Hematopoietic multipotent progenitor cell treated with erythropoietin and hydrocortisone succinate and interleukin-3 and kit ligand, for 17 days (in vitro differentiated cells): ENCODE results near the gene DET1.
"Not testable (repeated sequence)": the region's sequence is repeated elsewhere in the genome, so short reads cannot be mapped to it uniquely, and the experiment has no call there.

ENCODE experiments used
- DNase-seq: peaks from one replicate; pipeline ENCODE4 v3.0.0-alpha.2; 2015; ENCODE audit warnings: low spot score

DET1 gene

GRCh38 chr15:88546248-88547129 lies at the start of gene DET1:
TSS of gene DET1 (minus strand) at chr15:88546681. CDS start at chr15:88531705, 14,976 bp downstream.
- peak; percentile 88 for DNase-seq

GRCh38 chr15:88591384-88591783 lies 44.9 kb upstream of the DET1 start:
- no peak for DNase-seq

GRCh38 chr15:88590759-88591158 lies 44.3 kb upstream of the DET1 start:
- no peak for DNase-seq

GRCh38 chr15:88586401-88587162 lies 40.1 kb upstream of the DET1 start:
- DNase-seq: no peak

- no peak for DNase-seq
These were observed 34.1 kb upstream of the DET1 start for GRCh38 chr15:88580532-88580931.

GRCh38 chr15:88579322-88579721 lies 32.8 kb upstream of the DET1 start:
- DNase-seq: no peak

GRCh38 chr15:88574655-88575054 lies 28.2 kb upstream of the DET1 start:
- no peak for DNase-seq

GRCh38 chr15:88574077-88574476 lies 27.6 kb upstream of the DET1 start:
- no peak for DNase-seq

- DNase-seq: no peak
These were observed 25.4 kb upstream of the DET1 start for GRCh38 chr15:88571852-88572259.

GRCh38 chr15:88571153-88571851 lies 24.8 kb upstream of the DET1 start:
- DNase-seq: no peak

- no peak for DNase-seq
These were observed 22.1 kb upstream of the DET1 start for GRCh38 chr15:88568589-88568988.

- no peak for DNase-seq
These were observed 18.3 kb upstream of the DET1 start for GRCh38 chr15:88564741-88565140.

GRCh38 chr15:88563638-88564037 lies 17.2 kb upstream of the DET1 start:
- no peak for DNase-seq

- not testable (repeated sequence) for DNase-seq
These were observed 13.1 kb upstream of the DET1 start for GRCh38 chr15:88559565-88559964.

- DNase-seq: not testable (repeated sequence)
These were observed 11.5 kb upstream of the DET1 start for GRCh38 chr15:88558026-88558425.

- not testable (repeated sequence) for DNase-seq
These were observed 1.5 kb upstream of the DET1 start for GRCh38 chr15:88548009-88548408.

- not testable (repeated sequence) for DNase-seq
These were observed 768 bp downstream of the DET1 start for GRCh38 chr15:88545578-88546247.

- DNase-seq: no peak
These were observed 3.3 kb downstream of the DET1 start for GRCh38 chr15:88543065-88543776.

- no peak for DNase-seq
These were observed 4.1 kb downstream of the DET1 start for GRCh38 chr15:88542342-88542733.

- DNase-seq: no peak
These were observed 4.7 kb downstream of the DET1 start for GRCh38 chr15:88541709-88542341.

- not testable (repeated sequence) for DNase-seq
These were observed 5.4 kb downstream of the DET1 start for GRCh38 chr15:88541111-88541510.
